K562 (cell line): ENCODE data around the gene NRF1. TPM values are rescaled to one million over a fixed set of nuclear protein-coding genes. Genes with fewer than 3 reads are reported as not detected.

ENCODE experiments used
- ADNP ChIP-seq: fragments of 200-800 bp; sonication (Bioruptor generic); IDR thresholded peaks from 2 replicates; pipeline ENCODE4 v1.6.1; 2016; ENCODE audit warnings: missing genetic modification characterization, missing compliant biosample characterization
- SAP30 ChIP-seq: fragments of 200-600 bp; sonication (generic); IDR thresholded peaks from 2 replicates; pipeline ENCODE4 v1.6.1; 2012; ENCODE audit warnings: borderline replicate concordance, low read depth, mild to moderate bottlenecking, moderate library complexity, low read length, control low read depth, inconsistent platforms; ENCODE audit not compliant: insufficient read depth, poor library complexity, severe bottlenecking
- SIN3B ChIP-seq: fragments of 450-650 bp; IDR thresholded peaks from 2 replicates; pipeline ENCODE4 v1.6.1; 2017; ENCODE audit warnings: low read depth, mild to moderate bottlenecking, moderate library complexity
- ZFP30 ChIP-seq: fragments of 250-450 bp; sonication (Bioruptor Pico); IDR thresholded peaks from 2 replicates; pipeline ENCODE4 v1.8.0; 2022; ENCODE audit warnings: moderate library complexity, mild to moderate bottlenecking, inconsistent platforms, borderline replicate concordance
- ZNF408 ChIP-seq: fragments of 250-450 bp; sonication (Bioruptor Pico); IDR thresholded peaks from 2 replicates; pipeline ENCODE4 v1.4.0; 2020; ENCODE audit warnings: low read depth, mild to moderate bottlenecking, moderate library complexity
- ZSCAN32 ChIP-seq: fragments of 450-650 bp; formaldehyde crosslinking; IDR thresholded peaks from 2 replicates; pipeline ENCODE4 v1.4.0; 2020; ENCODE audit warnings: mild to moderate bottlenecking, moderate library complexity
- polyA plus RNA-seq, 8 experiments: library from polyadenylated mRNA; depleted of rRNA in 4 of 8; stranded (reverse) in 5 of 8; unstranded in 3 of 8; fragments of >200 nt; fragmentation: Nextera tagmentation in 2 of 8; fragmentation: Illumina TruSeq in 1 of 8; extraction: Ambion mirVana in 2 of 8; extraction: Trizol in 1 of 8; gene quantifications; 2 replicates each; pipeline versions ENCODE4 v1.2.1 to v1.2.3, GENCODE V29; 2011 to 2014; ENCODE audit warnings: inconsistent platforms in 1 of 8, missing spikeins in 1 of 8
- total RNA-seq, 7 experiments: library from RNA; depleted of rRNA in 6 of 7; stranded (reverse); fragments of >200 nt in 6 of 7; fragmentation: Illumina TruSeq in 2 of 7; extraction: Trizol in 2 of 7; gene quantifications; 2 replicates each; pipeline versions ENCODE4 v1.2.1 to v1.2.3, GENCODE V29; 2011 to 2021; ENCODE audit warnings: low replicate concordance in 1 of 7
- TF ChIP-seq, protein P1 (sequence below), 2 experiments: fragments of 250-450 bp in 1 of 2; fragments of 450-650 bp in 1 of 2; sonication (Bioruptor Pico) in 1 of 2; IDR thresholded peaks; 2 replicates each; pipeline versions ENCODE4 v1.6.1 to v1.8.0; 2016 to 2021; ENCODE audit warnings: mild to moderate bottlenecking in 2 of 2, moderate library complexity in 2 of 2, missing compliant biosample characterization in 1 of 2, missing genetic modification characterization in 1 of 2
- TF ChIP-seq, protein P2 (sequence below): sonication (generic); formaldehyde crosslinking; IDR thresholded peaks from 2 replicates; pipeline ENCODE4 v1.8.0; 2022; ENCODE audit warnings: mild to moderate bottlenecking, missing genetic modification reagents
- TF ChIP-seq, protein P3 (sequence below), 2 experiments: fragments of 450-650 bp; formaldehyde crosslinking in 1 of 2; IDR thresholded peaks; 2 replicates each; pipeline versions ENCODE4 v1.4.0 to v1.6.1; 2014 to 2020; ENCODE audit warnings: mild to moderate bottlenecking in 2 of 2, borderline replicate concordance in 1 of 2, low read depth in 1 of 2
- TF ChIP-seq, protein P4 (sequence below): fragments of 450-650 bp; IDR thresholded peaks from 2 replicates; pipeline ENCODE4 v1.7.0; 2016; ENCODE audit warnings: borderline replicate concordance

NRF1 gene
- total and polyA plus RNA-seq, 9 of the 15 experiments (the other 6 are each of a cell fraction or from before 2014, with no cell fraction given), result 8.6 to 28.8 (median 20.3) TPM

DNA sequence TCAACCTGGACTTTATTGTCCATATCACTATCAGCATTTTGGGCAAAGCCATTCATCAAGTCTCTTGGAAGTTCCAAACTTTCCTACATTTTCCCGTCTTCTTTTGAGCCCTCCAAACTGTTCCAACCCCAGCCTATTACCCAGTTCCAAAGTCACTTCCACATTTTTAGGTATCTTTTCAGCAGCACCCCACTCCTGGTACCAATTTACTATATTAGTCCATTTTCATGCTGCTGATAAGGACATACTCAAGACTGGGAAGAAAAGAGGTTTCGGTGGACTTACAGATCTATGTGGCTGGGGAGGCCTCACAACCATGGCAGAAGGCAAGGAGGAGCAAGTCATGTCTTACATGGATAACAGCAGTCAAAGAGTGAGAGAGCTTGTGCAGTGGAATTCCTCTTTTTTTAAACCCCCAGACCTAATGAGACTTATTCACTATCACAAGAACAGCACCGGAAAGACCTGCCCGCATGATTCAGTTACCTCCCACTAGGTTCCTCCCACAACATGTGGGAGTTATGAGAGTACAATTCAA is 50.2 kb downstream of the NRF1 start (continued):
- TF ChIP-seq, protein P1, sequence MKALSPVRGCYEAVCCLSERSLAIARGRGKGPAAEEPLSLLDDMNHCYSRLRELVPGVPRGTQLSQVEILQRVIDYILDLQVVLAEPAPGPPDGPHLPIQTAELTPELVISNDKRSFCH (CRISPR knock-in tag; IDR thresholded peaks at IDR 0.05), result no peak
- TF ChIP-seq, protein P1 (tag; IDR thresholded peaks at IDR 0.05), result no peak
- TF ChIP-seq ADNP, result peak; percentile 68
- TF ChIP-seq, protein P2, sequence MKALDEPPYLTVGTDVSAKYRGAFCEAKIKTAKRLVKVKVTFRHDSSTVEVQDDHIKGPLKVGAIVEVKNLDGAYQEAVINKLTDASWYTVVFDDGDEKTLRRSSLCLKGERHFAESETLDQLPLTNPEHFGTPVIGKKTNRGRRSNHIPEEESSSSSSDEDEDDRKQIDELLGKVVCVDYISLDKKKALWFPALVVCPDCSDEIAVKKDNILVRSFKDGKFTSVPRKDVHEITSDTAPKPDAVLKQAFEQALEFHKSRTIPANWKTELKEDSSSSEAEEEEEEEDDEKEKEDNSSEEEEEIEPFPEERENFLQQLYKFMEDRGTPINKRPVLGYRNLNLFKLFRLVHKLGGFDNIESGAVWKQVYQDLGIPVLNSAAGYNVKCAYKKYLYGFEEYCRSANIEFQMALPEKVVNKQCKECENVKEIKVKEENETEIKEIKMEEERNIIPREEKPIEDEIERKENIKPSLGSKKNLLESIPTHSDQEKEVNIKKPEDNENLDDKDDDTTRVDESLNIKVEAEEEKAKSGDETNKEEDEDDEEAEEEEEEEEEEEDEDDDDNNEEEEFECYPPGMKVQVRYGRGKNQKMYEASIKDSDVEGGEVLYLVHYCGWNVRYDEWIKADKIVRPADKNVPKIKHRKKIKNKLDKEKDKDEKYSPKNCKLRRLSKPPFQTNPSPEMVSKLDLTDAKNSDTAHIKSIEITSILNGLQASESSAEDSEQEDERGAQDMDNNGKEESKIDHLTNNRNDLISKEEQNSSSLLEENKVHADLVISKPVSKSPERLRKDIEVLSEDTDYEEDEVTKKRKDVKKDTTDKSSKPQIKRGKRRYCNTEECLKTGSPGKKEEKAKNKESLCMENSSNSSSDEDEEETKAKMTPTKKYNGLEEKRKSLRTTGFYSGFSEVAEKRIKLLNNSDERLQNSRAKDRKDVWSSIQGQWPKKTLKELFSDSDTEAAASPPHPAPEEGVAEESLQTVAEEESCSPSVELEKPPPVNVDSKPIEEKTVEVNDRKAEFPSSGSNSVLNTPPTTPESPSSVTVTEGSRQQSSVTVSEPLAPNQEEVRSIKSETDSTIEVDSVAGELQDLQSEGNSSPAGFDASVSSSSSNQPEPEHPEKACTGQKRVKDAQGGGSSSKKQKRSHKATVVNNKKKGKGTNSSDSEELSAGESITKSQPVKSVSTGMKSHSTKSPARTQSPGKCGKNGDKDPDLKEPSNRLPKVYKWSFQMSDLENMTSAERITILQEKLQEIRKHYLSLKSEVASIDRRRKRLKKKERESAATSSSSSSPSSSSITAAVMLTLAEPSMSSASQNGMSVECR (CRISPR knock-in tag), result no peak
- no peak for TF ChIP-seq SAP30
- no peak for TF ChIP-seq ZFP30 (CRISPR knock-in tag)
- TF ChIP-seq ZSCAN32, result no peak
- TF ChIP-seq, protein P3, sequence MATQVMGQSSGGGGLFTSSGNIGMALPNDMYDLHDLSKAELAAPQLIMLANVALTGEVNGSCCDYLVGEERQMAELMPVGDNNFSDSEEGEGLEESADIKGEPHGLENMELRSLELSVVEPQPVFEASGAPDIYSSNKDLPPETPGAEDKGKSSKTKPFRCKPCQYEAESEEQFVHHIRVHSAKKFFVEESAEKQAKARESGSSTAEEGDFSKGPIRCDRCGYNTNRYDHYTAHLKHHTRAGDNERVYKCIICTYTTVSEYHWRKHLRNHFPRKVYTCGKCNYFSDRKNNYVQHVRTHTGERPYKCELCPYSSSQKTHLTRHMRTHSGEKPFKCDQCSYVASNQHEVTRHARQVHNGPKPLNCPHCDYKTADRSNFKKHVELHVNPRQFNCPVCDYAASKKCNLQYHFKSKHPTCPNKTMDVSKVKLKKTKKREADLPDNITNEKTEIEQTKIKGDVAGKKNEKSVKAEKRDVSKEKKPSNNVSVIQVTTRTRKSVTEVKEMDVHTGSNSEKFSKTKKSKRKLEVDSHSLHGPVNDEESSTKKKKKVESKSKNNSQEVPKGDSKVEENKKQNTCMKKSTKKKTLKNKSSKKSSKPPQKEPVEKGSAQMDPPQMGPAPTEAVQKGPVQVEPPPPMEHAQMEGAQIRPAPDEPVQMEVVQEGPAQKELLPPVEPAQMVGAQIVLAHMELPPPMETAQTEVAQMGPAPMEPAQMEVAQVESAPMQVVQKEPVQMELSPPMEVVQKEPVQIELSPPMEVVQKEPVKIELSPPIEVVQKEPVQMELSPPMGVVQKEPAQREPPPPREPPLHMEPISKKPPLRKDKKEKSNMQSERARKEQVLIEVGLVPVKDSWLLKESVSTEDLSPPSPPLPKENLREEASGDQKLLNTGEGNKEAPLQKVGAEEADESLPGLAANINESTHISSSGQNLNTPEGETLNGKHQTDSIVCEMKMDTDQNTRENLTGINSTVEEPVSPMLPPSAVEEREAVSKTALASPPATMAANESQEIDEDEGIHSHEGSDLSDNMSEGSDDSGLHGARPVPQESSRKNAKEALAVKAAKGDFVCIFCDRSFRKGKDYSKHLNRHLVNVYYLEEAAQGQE (IDR thresholded peaks at IDR 0.05; ENCODE audit: borderline replicate concordance), result no peak
- TF ChIP-seq, protein P3 (CRISPR knock-in tag; IDR thresholded peaks at IDR 0.05; ENCODE audit: low read depth), result no peak
- TF ChIP-seq, protein P4, sequence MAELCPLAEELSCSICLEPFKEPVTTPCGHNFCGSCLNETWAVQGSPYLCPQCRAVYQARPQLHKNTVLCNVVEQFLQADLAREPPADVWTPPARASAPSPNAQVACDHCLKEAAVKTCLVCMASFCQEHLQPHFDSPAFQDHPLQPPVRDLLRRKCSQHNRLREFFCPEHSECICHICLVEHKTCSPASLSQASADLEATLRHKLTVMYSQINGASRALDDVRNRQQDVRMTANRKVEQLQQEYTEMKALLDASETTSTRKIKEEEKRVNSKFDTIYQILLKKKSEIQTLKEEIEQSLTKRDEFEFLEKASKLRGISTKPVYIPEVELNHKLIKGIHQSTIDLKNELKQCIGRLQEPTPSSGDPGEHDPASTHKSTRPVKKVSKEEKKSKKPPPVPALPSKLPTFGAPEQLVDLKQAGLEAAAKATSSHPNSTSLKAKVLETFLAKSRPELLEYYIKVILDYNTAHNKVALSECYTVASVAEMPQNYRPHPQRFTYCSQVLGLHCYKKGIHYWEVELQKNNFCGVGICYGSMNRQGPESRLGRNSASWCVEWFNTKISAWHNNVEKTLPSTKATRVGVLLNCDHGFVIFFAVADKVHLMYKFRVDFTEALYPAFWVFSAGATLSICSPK, result no peak
- TF ChIP-seq ZNF408 (CRISPR knock-in tag), result no peak
- no peak for TF ChIP-seq SIN3B
